Sigmoid colon (tissue), 4 donors: ENCODE results near the gene DNAJC3.

Experiments used
- POLR2AphosphoS5 ChIP-seq, 4 donors: sonication (generic); formaldehyde crosslinking; IDR thresholded peaks; one replicate each; pipeline ENCODE4 v1.6.1; 2017; ENCODE audit warnings: antibody characterized with exemption in 4 of 4
- TF ChIP-seq, protein P1 (sequence below), 4 experiments: fragments of 450-650 bp in 3 of 4; fragments of 200-600 bp in 1 of 4; IDR thresholded peaks; one replicate each; pipeline ENCODE4 v1.5.1; 2016 to 2019; ENCODE audit warnings: antibody characterized with exemption in 4 of 4, mild to moderate bottlenecking in 3 of 4, moderate library complexity in 2 of 4

- TF ChIP-seq, protein P1, sequence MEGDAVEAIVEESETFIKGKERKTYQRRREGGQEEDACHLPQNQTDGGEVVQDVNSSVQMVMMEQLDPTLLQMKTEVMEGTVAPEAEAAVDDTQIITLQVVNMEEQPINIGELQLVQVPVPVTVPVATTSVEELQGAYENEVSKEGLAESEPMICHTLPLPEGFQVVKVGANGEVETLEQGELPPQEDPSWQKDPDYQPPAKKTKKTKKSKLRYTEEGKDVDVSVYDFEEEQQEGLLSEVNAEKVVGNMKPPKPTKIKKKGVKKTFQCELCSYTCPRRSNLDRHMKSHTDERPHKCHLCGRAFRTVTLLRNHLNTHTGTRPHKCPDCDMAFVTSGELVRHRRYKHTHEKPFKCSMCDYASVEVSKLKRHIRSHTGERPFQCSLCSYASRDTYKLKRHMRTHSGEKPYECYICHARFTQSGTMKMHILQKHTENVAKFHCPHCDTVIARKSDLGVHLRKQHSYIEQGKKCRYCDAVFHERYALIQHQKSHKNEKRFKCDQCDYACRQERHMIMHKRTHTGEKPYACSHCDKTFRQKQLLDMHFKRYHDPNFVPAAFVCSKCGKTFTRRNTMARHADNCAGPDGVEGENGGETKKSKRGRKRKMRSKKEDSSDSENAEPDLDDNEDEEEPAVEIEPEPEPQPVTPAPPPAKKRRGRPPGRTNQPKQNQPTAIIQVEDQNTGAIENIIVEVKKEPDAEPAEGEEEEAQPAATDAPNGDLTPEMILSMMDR (IDR thresholded peaks at IDR 0.05): no peak
- no peak for TF ChIP-seq POLR2AphosphoS5 (IDR thresholded peaks at IDR 0.05)
Observed at GRCh38 chr13:95783747-95784146, 106.8 kb downstream of the DNAJC3 start.
